GM06990 (cell line): ENCODE results near the gene AFF1.
A peak's percentile ranks its signal among the peaks of the same experiment; 100 is the strongest.

Experiments used
- DNase-seq: peaks from one replicate; pipeline ENCODE4 v3.0.0-alpha.2; 2011; ENCODE audit not compliant: insufficient read length; ENCODE audit errors: extremely low read depth
- H3K27me3 ChIP-seq: replicated peaks from 2 replicates; pipeline ENCODE4 v1.6.0; 2011; ENCODE audit warnings: low read length; ENCODE audit not compliant: control insufficient read depth, insufficient read depth
- H3K36me3 ChIP-seq: 2 replicates; pipeline ENCODE4 v1.5.1; 2011; ENCODE audit warnings: low read length; ENCODE audit not compliant: control insufficient read depth, insufficient read depth
- H3K4me3 ChIP-seq: replicated peaks from 2 replicates; pipeline ENCODE4 v1.5.1; 2011; ENCODE audit warnings: low read depth, mild to moderate bottlenecking, control low read depth, low read length
- TF ChIP-seq, protein P1 (sequence below): IDR thresholded peaks from 2 replicates; pipeline ENCODE4 v1.5.1; 2011; ENCODE audit warnings: low read length, control low read depth, mild to moderate bottlenecking, inconsistent platforms; ENCODE audit not compliant: insufficient read depth, poor library complexity, severe bottlenecking

AFF1 gene

DNA sequence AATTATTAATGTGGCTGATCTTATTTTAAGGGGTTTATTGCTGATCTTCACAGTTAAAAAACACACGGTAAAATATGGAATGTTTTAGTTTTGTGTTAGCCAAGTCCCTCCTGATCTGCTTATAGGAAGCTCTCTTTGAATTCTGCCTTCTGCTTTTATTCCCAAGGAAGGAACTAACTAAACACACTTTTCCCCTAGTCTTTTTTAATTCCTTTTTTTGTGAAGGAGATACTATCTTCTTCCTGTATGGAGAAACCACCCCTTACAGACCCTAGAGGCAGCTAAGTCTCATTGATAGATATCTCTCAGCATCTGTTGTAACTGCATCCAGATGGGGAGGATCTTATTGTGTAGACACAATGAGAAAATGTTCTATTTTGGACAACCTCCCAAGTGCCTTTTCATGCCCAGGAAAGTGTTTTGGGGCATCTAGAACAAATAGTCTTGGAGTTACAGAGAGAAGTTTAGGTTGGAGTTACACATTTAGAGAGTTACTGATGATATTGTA is 64.4 kb downstream of the AFF1 start:
- H3K36me3 ChIP-seq = no peaks in the 10 kb centered on the region; the same call in 1 of the 2 replicates
- no peaks in the 10 kb centered on the region for H3K27me3 ChIP-seq
- no peak for DNase-seq
- TF ChIP-seq, protein P1, sequence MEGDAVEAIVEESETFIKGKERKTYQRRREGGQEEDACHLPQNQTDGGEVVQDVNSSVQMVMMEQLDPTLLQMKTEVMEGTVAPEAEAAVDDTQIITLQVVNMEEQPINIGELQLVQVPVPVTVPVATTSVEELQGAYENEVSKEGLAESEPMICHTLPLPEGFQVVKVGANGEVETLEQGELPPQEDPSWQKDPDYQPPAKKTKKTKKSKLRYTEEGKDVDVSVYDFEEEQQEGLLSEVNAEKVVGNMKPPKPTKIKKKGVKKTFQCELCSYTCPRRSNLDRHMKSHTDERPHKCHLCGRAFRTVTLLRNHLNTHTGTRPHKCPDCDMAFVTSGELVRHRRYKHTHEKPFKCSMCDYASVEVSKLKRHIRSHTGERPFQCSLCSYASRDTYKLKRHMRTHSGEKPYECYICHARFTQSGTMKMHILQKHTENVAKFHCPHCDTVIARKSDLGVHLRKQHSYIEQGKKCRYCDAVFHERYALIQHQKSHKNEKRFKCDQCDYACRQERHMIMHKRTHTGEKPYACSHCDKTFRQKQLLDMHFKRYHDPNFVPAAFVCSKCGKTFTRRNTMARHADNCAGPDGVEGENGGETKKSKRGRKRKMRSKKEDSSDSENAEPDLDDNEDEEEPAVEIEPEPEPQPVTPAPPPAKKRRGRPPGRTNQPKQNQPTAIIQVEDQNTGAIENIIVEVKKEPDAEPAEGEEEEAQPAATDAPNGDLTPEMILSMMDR = no peak
- H3K4me3 ChIP-seq = no peak overlapping the region

DNA sequence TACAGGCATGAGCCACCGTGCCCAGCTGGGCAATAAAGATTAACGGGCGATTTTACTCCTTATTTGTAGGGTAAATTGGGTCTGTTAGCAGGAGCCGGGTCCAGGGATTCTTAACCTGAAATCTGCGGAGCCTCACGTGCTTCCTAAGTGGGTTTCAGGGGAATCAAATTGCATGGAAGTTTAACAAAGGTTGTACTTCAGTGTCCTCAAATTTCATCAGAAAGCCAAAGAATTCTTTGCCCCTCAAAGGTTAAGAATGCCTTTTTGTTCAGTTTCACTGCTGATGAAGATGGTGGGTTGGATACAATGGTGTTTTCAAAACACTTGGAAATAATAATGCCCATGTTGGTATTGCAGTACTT is 67.9 kb downstream of the AFF1 start:
- Histone ChIP-seq H3K36me3 (no peaks in the 10 kb centered on the region), H3K27me3 (no peaks in the 10 kb centered on the region), H3K4me3 (no peak overlapping the region)
- TF ChIP-seq, protein P1 = no peak
- DNase-seq = no peak

DNA sequence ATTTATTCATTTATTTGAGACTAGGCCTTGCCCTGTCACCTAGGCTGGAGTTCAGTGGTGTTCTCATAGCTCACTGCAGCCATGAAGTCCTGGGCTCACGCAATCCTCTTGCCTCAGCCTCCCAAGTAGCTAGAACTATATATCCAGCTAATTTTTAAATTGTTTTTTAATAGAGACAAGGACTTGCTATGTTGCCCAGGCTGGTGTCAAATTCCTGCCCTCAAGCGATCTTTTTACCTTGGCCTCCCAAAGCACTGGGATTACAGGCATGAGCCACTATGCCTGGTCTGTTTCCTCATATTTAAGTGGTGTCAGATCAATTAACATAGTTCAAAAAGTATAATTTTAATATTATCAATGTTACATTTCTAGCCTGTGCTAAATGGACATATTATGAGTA is 68.5 kb downstream of the AFF1 start:
- H3K27me3 ChIP-seq = no peaks in the 10 kb centered on the region
- no peaks in the 10 kb centered on the region for H3K36me3 ChIP-seq
- TF ChIP-seq, protein P1 = no peak
- DNase-seq = no peak
- H3K4me3 ChIP-seq = no peak overlapping the region

DNA sequence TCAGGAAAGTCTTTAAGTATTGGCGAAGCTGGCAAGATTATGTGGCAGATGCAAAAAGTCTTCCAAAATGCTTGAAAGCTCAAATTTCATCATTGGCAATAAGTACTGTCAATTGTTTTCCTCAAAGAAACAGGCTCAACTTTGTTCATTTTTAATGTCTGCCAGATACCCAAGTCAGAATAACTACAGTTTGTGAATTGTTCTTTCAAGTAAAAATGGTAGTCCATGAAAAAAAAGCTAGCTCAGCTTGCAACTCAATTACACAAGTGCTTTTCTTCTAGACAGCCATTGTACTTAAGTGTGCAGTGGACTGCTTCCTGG is 70.5 kb downstream of the AFF1 start:
- H3K4me3 ChIP-seq = peak overlapping the region; percentile 94
- H3K27me3 ChIP-seq = no peaks in the 10 kb centered on the region
- no peaks in the 10 kb centered on the region for H3K36me3 ChIP-seq
- TF ChIP-seq, protein P1 = no peak
- DNase-seq = no peak

DNA sequence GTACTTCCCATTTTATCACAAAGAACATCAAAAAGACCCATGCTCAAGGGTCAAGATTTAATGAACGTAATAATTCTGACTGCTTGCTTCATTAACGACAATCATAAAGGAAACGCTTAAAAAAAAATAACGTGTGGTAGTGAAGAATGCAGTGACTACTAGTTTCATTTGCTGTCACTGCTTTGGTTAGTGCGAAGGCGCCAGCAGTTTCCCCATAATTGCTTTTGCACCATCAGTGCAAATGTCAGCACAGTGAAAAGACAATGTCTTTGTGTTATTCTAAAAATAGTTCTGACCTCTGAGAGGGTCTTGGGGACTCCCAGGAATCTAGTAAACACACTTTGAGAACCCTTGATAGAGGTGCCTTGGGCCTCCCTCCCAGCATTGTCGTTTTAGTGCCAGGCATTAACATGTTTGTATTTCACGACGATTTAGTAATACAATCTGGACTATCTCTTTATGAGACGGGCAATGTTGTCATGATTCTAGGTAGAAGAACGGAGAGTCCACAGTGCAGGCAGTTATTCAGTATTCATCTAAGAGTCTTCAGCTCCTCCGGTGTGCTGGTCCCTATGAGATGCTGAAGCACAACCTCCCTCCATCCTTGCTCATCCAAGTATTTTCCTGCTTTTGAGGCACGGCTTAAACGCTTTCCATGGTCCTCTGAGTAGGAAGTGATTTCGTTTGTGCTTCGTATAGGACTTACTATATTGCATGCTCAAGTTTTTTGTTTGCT is 71.0 kb downstream of the AFF1 start:
- H3K4me3 ChIP-seq = peak overlapping the region; percentile 94
- peak; percentile 46 for DNase-seq
- TF ChIP-seq, protein P1 = no peak
- no peaks in the 10 kb centered on the region for H3K27me3 ChIP-seq
- H3K36me3 ChIP-seq = no peaks in the 10 kb centered on the region

DNA sequence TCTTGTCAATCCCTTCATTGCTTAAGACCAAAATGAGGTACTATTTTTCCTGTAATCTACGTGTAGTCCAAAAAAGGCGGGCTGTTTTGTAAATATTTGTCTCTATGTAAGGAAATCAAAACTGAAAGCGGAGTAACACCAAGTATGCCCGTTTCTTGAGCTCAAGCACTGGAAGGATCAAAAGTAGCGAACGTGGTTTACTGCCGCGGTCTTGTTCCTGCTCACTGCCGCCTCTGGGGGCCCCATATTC is 71.5 kb downstream of the AFF1 start:
- Histone ChIP-seq H3K36me3 (no peaks in the 10 kb centered on the region), H3K4me3 (peak overlapping the region; percentile 94), H3K27me3 (no peaks in the 10 kb centered on the region)
- DNase-seq = no peak
- TF ChIP-seq, protein P1 = no peak
